ENCODE results near the gene IGFBP6.
"Not testable (repeated sequence)": the region's sequence is repeated elsewhere in the genome, so short reads cannot be mapped to it uniquely, and the experiment has no call there.

Gene IGFBP6

GRCh38 chr12:53071591-53072551 lies 25.6 kb upstream of the IGFBP6 start:
- DNase-seq: peak; percentile 14

DNA sequence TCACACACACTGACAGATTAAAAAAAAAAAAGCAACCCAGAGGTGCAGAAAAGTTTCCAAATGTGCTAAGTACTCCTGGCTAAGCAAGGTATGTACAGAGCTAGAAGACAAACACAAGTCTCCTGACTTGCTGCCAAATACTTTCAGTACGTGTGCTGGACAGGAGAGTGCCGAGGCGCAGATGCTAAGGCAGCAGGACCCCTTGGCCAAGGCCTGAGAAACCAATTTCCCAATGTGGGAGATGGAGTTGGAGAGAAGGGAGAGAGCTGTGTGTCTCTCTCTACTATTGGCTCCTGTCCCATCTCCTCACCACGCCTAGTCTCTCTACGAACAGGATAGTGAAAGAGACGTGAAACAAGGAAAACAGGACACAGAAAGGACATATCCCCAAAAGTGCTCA lies 23.6 kb upstream of the IGFBP6 start:
- DNase-seq: no peak

DNA sequence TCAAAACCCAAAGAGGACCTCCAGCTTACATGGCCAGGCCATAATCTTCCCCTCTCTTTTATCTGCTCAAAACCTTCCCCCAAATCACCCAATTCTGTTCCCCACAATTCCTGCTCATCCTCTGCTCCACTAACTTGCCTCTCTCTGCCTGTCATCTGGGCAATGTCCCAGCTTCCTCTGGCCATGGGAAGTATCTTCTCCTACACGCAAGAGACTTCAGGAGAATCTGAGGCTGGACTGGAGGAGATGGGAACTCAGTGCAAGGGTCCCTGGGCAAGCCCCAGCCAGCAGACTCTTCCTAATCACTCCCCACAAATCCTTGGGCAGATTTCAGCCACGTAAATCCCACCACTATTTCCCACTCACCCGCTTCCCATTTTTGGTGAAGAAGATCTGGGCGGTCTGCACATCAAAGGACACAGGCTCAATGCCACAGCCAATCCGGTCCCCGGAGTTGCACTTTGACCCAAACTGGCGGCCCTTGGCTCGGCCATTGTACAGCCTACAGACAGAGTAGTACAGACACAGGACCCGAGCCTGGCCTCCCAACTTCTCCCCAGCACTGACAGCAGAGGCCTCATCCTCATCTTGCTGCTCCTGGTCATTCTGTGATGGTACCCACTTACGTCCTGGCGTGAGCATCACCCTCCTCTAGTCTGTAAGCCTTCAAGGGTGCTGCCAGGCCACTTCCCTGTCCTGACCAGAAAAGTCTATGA lies 23.0 kb upstream of the IGFBP6 start:
- no peak for DNase-seq

GRCh38 chr12:53074999-53075370 lies 22.5 kb upstream of the IGFBP6 start:
- no peak for DNase-seq

DNA sequence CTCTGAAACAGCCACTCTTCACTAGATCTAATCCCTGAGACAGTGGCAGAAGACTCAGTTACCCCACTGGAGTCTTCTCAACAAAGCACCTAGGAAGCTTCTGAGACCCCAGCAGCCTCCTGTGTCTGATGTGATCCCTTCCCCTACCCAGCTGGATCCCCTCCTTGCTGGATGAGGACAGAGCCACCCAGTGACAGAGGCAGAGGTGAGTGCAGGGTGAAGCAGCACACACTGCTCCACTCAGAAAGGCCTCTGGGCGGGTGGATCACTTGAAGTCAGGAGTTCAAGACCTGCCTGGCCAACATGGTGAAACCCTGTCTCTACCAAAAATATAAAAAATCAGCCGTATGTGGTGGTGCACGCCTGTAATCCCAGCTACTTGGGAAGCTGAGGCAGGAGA lies 21.0 kb upstream of the IGFBP6 start:
- no peak for DNase-seq

GRCh38 chr12:53077030-53077429 lies 20.4 kb upstream of the IGFBP6 start:
- DNase-seq: no peak

DNA sequence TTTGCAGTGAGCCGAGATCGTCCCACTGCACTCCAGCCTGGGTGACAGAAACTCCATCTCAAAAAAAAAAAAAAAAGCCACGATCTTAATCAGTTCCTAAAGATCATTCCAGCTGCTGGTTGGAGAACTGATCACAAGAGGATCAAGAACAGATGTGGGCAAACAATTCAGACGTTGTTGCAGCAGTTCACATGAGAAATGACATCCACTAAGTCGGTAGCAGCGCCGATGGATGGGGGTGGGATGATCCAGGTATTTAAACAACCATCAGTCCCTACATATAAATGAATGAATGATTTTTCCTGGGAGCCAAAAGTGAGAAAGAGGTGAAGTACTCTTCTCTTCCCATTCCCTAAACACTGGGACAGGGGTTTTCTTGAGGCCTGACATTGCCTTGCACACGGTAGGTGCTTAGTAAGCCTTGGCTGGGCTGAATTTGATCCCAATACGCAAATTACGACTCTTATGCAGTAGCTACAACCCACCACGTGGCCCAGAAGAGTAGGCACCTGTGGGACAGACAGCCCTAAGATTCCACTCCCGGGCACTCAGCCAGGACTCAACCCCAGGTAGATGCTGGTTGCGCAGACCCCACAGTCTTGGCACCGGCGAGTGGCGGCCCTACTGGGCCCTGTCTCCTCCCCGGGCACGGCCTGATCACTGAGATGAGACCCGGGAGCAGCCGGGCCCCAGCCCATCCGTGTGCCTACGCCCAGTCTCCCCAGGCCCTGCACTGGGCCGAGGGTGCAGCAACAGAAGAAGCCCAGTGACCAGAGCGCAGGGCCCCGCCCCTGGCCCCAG lies 18.8 kb upstream of the IGFBP6 start:
- no peak for DNase-seq

- peak; percentile 99 for DNase-seq
Observed at GRCh38 chr12:53079226-53080117, 18.0 kb upstream of the IGFBP6 start, which contains the start of gene SPRYD3. Gene SPRYD3, minus strand, starts transcription at chr12:53079390. Its CDS starts 57 bp downstream, at chr12:53079333.

DNA sequence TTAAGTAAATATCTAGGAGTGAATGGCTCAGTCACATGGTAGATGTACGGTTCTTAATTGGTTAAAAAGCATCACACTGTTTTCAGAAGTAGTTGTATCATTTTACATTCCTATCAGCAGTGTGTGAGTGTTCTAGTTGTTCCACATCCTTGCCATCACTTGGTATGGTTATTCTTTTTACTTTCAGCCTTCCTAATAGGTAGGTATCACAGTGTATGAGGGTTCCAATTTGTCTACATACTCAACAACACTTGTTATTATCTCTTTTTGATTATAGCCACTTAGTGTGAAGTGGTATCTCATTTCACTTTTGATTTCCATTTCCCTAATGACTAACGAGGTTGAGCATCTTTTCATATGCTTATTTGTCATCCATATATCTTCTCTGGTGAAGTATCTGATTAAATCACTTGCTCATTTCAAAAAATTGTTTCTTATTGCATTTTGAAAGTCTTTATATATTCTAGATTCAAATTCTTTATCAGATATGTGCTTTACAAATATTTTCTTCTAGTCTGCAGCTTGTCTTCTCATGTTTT lies 14.8 kb upstream of the IGFBP6 start:
- DNase-seq: no peak

GRCh38 chr12:53086361-53086760 lies 11.1 kb upstream of the IGFBP6 start:
- DNase-seq: no peak

- no peak for DNase-seq
Observed at GRCh38 chr12:53090105-53090504, 7.4 kb upstream of the IGFBP6 start.

- DNase-seq: no peak
Observed at GRCh38 chr12:53090554-53090953, 6.9 kb upstream of the IGFBP6 start.

DNA sequence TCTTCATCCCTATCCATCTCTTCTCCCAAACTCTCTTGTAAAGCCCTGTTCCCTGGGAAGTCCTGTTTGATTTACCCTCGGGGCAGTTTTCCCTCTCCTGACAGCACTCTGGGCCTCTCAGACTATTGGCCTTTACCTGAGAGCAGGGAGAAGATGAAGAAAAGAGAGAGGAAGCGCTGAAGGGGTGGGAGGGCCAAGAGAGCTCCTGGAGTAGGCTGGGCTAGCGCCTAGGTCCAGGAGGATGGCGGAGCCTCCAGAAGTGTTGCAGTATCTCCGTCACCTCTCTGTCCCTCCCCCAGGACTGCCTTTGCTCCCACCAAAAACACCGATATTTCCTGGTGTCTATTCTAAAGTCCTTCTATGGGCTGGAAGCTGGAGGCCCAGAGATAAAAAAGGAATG lies 5.7 kb upstream of the IGFBP6 start:
- DNase-seq: no peak

DNA sequence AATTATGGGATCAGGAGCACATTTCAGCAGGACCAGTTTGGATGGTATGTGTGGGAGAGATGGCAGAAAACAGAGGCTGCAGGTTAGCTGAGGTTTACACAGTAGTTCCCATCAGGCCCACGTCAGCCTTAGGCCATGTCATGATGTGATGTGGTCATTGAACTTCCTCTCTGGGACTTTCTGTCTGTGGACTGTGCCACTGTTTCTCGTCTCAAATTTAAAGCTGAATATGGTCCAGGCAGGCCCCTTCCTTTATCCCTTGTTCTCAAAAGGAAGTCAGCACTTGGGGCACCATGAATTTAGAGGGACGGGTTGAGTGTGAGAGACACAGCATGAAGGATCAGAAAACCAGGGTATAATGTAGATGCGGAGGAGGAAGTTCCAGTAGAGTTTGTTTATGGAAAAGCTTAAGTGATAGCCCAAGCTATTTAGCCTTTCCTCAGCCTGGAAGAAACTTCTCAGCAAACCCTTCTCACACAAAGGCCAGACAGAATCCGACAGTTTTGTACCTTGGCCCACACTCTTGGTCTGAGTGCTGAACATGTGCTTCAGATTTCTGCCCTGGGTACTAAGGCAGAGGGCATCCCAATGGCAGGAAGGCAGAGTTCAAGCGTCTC lies 3.6 kb upstream of the IGFBP6 start:
- DNase-seq: no peak

DNA sequence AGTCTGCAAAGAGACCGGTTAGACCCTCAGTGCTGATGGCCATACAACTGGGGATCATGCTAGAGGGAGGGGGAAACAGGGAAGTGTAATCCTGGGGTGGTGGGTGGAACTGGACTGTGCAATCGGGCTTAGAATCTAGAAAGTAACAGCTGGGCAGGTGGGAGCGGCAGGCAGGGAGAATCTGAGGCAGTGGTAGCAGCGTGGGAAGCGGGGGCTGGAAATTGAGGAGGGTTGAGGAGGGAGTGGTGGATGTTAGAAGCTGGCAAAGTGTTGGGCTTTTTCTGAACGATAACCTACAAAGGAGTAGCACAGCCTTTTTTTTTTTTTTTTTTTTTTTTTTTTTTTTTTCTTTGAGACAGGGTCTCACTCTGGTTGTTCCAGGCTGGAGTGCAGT lies 3.1 kb upstream of the IGFBP6 start:
- DNase-seq: no peak

- DNase-seq: not testable (repeated sequence)
Observed at GRCh38 chr12:53094796-53095595, 2.5 kb upstream of the IGFBP6 start.

- DNase-seq: not testable (repeated sequence)
Observed at GRCh38 chr12:53095596-53095895, 1.9 kb upstream of the IGFBP6 start.

DNA sequence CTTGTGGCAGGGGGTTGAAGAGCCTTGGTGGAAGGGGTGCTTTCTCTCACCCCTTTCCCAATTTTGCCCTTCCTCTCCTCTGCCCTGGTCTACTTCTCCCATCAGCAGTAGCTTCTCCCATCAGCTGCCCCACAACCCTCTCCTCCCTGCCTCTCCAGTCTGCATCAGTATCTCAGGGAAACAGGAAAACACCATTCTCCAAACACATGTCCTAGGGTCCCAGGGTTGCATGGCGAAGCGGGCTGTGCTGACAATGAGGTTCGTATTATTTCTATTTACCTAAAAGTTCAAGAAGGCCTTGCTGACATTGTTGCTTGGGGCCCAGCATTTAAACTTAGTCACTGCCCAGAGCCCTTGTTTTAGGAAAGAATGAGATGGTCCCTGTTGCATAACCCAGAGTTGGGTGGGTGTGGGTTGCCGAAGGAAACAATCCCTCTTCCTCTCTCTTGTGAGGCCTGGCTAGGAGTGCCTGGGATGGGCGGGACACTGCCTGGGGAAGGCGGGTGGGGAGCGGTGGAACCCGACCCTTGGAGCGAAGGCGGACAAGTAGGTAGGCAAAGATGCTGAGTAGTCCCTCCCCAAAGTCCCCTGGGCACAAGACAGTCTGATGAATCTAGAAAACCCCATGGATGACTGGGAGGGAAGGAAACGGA lies 1.3 kb upstream of the IGFBP6 start:
- no peak for DNase-seq

DNA sequence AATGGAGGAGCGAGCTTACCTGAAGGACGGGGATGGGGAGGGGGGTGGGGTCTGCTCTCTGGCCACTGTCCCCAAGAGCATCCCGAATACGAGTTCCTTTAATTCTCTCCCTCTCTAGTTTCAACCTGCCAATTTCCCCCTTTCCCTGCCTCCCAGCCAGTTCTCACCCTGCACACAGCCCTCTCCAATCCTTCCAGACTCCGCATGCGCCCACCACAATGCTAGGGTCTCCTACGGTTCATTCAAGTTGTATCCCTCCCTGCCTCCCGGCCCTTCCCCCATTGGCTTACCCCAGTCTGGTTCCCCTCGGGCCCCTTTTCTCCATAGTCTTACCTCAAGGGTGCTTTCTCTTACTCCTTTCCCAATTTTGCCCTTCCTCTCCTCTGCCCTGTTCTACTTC lies 708 bp upstream of the IGFBP6 start:
- DNase-seq: peak; percentile 34

- no peak for DNase-seq
Observed at GRCh38 chr12:53097207-53097563, 282 bp upstream of the IGFBP6 start.

All from retina (tissue), 1 donor.